HL-60 (cell line): ENCODE measurements around the gene KISS1R.
"Not testable (repeated sequence)": the region's sequence is repeated elsewhere in the genome, so short reads cannot be mapped to it uniquely, and the experiment has no call there.

Source experiments
- CTCF ChIP-seq: IDR thresholded peaks from one replicate; pipeline ENCODE4 v1.5.1; 2011; ENCODE audit warnings: low read length, control low read depth, inconsistent platforms; ENCODE audit not compliant: insufficient read depth
- POLR2AphosphoS5 ChIP-seq: IDR thresholded peaks from 2 replicates; pipeline ENCODE4 v1.6.1; 2012; ENCODE audit warnings: low read depth
- REST ChIP-seq: IDR thresholded peaks from 2 replicates; pipeline ENCODE4 v1.6.1; 2012; ENCODE audit warnings: low read depth; ENCODE audit not compliant: insufficient replicate concordance
- SPI1 ChIP-seq: IDR thresholded peaks from 2 replicates; pipeline ENCODE4 v1.6.1; 2012; ENCODE audit warnings: low read depth, mild to moderate bottlenecking, borderline replicate concordance

GRCh38 chr19:878751-879561 lies 38.2 kb upstream of the KISS1R start:
- TF ChIP-seq CTCF, POLR2AphosphoS5, SPI1, REST: not testable (repeated sequence)
